Adipocyte (in vitro differentiated cells): ENCODE data around the gene COX7A2L.

Experiments
- DNase-seq: peaks from one replicate; pipeline ENCODE4 v3.0.0-alpha.2; 2015; ENCODE audit warnings: low read depth
- H3K27me3 ChIP-seq: replicated peaks from 2 replicates; pipeline ENCODE4 v1.7.0; 2013; ENCODE audit warnings: mild to moderate bottlenecking, low read length, moderate library complexity; ENCODE audit not compliant: control insufficient read depth, insufficient read depth
- H3K36me3 ChIP-seq: 2 replicates; pipeline ENCODE4 v1.7.0; 2013; ENCODE audit warnings: low read length, mild to moderate bottlenecking, moderate library complexity; ENCODE audit not compliant: control insufficient read depth, insufficient read depth, severe bottlenecking
- H3K4me1 ChIP-seq: 2 replicates; pipeline ENCODE4 v1.7.0; 2013; ENCODE audit warnings: mild to moderate bottlenecking, low read length, moderate library complexity; ENCODE audit not compliant: control insufficient read depth, insufficient read depth
- H3K4me3 ChIP-seq: 2 replicates; pipeline ENCODE4 v1.7.0; 2013; ENCODE audit warnings: mild to moderate bottlenecking, low read length, moderate library complexity
- H3K9ac ChIP-seq: 2 replicates; pipeline ENCODE4 v1.7.0; 2013; ENCODE audit warnings: mild to moderate bottlenecking, low read length, moderate library complexity
- H3K9me3 ChIP-seq: 2 replicates; pipeline ENCODE4 v1.7.0; 2013; ENCODE audit warnings: mild to moderate bottlenecking, low read length, moderate library complexity; ENCODE audit not compliant: control insufficient read depth

Gene COX7A2L

GRCh38 chr2:42312106-42312505 is 48.9 kb downstream of the COX7A2L start:
- Histone ChIP-seq H3K4me3 (no peak overlapping the region), H3K36me3 (peaks cover 20% of the 10 kb centered on the region), H3K9me3 (no peaks in the 10 kb centered on the region), H3K4me1 (peaks cover 13% of the 10 kb centered on the region), H3K9ac (no peak overlapping the region), H3K27me3 (no peaks in the 10 kb centered on the region)
- no peak for DNase-seq

GRCh38 chr2:42310007-42310515 is 51.0 kb downstream of the COX7A2L start:
- Histone ChIP-seq H3K4me1 (peaks cover 6% of the 10 kb centered on the region), H3K4me3 (no peak overlapping the region), H3K27me3 (no peaks in the 10 kb centered on the region), H3K36me3 (peaks cover 17% of the 10 kb centered on the region), H3K9ac (no peak overlapping the region), H3K9me3 (no peaks in the 10 kb centered on the region)
- no peak for DNase-seq

GRCh38 chr2:42309366-42309765 is 51.7 kb downstream of the COX7A2L start:
- H3K4me1 ChIP-seq: peaks cover under 1% of the 10 kb centered on the region
- no peaks in the 10 kb centered on the region for H3K27me3 ChIP-seq
- H3K9ac ChIP-seq: no peak overlapping the region
- H3K36me3 ChIP-seq: peaks cover 24% of the 10 kb centered on the region
- no peak for DNase-seq
- no peaks in the 10 kb centered on the region for H3K9me3 ChIP-seq
- H3K4me3 ChIP-seq: no peak overlapping the region

- no peak for DNase-seq
- no peaks in the 10 kb centered on the region for H3K9me3 ChIP-seq
- H3K36me3 ChIP-seq: peaks cover 40% of the 10 kb centered on the region
- H3K4me3 ChIP-seq: no peak overlapping the region
- H3K27me3 ChIP-seq: no peaks in the 10 kb centered on the region
- H3K4me1 ChIP-seq: no peaks in the 10 kb centered on the region
- no peak overlapping the region for H3K9ac ChIP-seq
Observed at GRCh38 chr2:42307180-42307579, 53.8 kb downstream of the COX7A2L start.

- Histone ChIP-seq H3K9ac (no peak overlapping the region), H3K4me3 (no peak overlapping the region), H3K27me3 (no peaks in the 10 kb centered on the region), H3K9me3 (no peaks in the 10 kb centered on the region), H3K36me3 (peaks cover 38% of the 10 kb centered on the region), H3K4me1 (no peaks in the 10 kb centered on the region)
- no peak for DNase-seq
Observed at GRCh38 chr2:42304059-42304713, 56.8 kb downstream of the COX7A2L start.

- no peak for DNase-seq
- H3K4me3 ChIP-seq: no peak overlapping the region
- H3K36me3 ChIP-seq: peaks cover 30% of the 10 kb centered on the region
- no peaks in the 10 kb centered on the region for H3K4me1 ChIP-seq
- no peaks in the 10 kb centered on the region for H3K9me3 ChIP-seq
- no peak overlapping the region for H3K9ac ChIP-seq
- H3K27me3 ChIP-seq: no peaks in the 10 kb centered on the region
Observed at GRCh38 chr2:42303252-42303651, 57.8 kb downstream of the COX7A2L start.

GRCh38 chr2:42300527-42300926 is 60.5 kb downstream of the COX7A2L start:
- Histone ChIP-seq H3K27me3 (no peaks in the 10 kb centered on the region), H3K9me3 (no peaks in the 10 kb centered on the region), H3K36me3 (peaks cover 46% of the 10 kb centered on the region), H3K4me1 (no peaks in the 10 kb centered on the region), H3K9ac (no peak overlapping the region), H3K4me3 (no peak overlapping the region)
- DNase-seq: no peak
